Stomach (tissue), 4 donors: ENCODE results near the gene THSD4.

ENCODE experiments used
- EP300 ChIP-seq: sonication (generic); formaldehyde crosslinking; IDR thresholded peaks from one replicate; pipeline ENCODE4 v1.6.1; 2017; ENCODE audit warnings: antibody characterized with exemption
- POLR2A ChIP-seq, 4 donors: fragments of 450-650 bp; IDR thresholded peaks; one replicate each; pipeline ENCODE4 v1.6.1; 2016; ENCODE audit warnings: antibody characterized with exemption in 4 of 4, control low read depth in 2 of 4, mild to moderate bottlenecking in 1 of 4, moderate library complexity in 1 of 4
- TF ChIP-seq, protein P1 (sequence below), 7 experiments: fragments of 450-650 bp in 4 of 7; fragments of 200-600 bp in 3 of 7; sonication (generic) in 3 of 7; IDR thresholded peaks; one replicate each; pipeline ENCODE4 v1.5.1; 2016 to 2019; ENCODE audit warnings: antibody characterized with exemption in 7 of 7, control low read depth in 2 of 7, mild to moderate bottlenecking in 1 of 7

DNA sequence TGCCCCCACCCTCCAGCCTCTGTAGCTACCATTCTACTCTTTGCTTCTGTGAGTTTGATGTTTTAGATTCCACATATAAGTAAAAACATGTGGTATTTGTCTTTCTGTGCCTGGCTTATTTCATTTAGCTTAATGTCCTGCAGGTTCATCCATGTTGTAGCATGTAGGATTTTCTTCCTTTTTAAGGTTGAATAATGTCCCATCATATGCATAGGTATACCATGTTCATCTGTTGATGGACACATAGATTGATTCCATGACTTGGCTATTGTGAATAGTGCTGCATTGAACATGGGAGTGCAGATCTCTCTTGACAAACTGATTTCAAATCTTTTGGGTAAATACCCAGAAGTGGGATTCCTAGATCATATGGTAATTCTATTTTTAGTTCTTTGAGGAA lies 11.8 kb downstream of the THSD4 start:
- TF ChIP-seq, protein P1, sequence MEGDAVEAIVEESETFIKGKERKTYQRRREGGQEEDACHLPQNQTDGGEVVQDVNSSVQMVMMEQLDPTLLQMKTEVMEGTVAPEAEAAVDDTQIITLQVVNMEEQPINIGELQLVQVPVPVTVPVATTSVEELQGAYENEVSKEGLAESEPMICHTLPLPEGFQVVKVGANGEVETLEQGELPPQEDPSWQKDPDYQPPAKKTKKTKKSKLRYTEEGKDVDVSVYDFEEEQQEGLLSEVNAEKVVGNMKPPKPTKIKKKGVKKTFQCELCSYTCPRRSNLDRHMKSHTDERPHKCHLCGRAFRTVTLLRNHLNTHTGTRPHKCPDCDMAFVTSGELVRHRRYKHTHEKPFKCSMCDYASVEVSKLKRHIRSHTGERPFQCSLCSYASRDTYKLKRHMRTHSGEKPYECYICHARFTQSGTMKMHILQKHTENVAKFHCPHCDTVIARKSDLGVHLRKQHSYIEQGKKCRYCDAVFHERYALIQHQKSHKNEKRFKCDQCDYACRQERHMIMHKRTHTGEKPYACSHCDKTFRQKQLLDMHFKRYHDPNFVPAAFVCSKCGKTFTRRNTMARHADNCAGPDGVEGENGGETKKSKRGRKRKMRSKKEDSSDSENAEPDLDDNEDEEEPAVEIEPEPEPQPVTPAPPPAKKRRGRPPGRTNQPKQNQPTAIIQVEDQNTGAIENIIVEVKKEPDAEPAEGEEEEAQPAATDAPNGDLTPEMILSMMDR (IDR thresholded peaks at IDR 0.05) = no peak
- TF ChIP-seq POLR2A (IDR thresholded peaks at IDR 0.05) (no peak), EP300 (no peak)
